T-helper 2 cell treated with Interferon-gamma antibody and Interleukin-4, amounts not matched to agents 100 ng/mL and 5 ng/mL, for 36 hours (primary cell): ENCODE results near the gene RNU7-1. TPM values are rescaled to one million over a fixed set of nuclear protein-coding genes. Genes with fewer than 3 reads are reported as not detected.

Experiments
- intact Hi-C: fragments of 100-400 bp; cut with micrococcal nuclease; formaldehyde crosslinking; loops from one replicate; pipeline ENCODE4 v1.15.1; 2023
- total RNA-seq: library from RNA; stranded (reverse); gene quantifications from 2 replicates; pipeline ENCODE4 v1.2.3, GENCODE V29; 2022

RNU7-1 gene
- total RNA-seq, 1 donor from 2014 or later = not detected

DNA sequence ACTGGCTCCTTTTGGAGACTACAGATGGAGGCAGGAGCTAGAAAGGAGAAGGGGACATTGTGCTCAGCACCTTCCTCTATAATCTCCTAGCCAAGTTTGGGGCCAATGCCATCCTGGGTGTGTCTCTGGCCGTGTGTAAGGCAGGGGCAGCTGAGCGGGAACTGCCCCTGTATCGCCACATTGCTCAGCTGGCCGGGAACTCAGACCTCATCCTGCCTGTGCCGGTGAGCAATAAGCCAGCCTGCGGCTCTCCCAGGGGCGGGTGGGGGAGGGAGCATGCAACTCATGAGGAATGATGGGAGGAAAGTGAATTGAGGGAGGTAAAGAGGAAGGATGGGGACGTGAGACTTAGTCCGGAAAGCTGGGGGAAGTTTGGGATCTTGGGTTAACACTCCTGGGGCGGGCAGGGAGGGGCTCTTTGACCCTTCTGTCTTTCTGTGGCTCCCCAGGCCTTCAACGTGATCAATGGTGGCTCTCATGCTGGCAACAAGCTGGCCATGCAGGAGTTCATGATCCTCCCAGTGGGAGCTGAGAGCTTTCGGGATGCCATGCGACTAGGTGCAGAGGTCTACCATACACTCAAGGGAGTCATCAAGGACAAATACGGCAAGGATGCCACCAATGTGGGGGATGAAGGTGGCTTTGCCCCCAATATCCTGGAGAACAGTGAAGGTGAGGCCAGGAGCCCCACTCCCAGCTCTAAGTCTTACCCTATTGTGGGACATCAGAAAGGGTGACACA lies 26.0 kb upstream of the RNU7-1 start:
- intact Hi-C loops = no loop called here

DNA sequence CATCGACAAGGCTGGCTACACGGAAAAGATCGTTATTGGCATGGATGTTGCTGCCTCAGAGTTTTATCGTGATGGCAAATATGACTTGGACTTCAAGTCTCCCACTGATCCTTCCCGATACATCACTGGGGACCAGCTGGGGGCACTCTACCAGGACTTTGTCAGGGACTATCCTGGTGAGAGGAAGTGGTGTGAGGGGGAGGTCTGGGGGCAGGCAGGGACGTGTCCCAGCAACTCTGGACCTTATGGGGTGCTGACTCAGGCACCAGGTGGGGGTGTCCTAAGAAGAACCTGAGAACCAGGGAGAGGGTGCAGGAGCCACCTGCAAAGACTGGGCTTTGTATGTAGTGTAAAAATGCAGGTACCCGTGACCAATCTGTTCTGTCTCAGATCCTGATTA lies 24.0 kb upstream of the RNU7-1 start:
- intact Hi-C loops = no loop called here

DNA sequence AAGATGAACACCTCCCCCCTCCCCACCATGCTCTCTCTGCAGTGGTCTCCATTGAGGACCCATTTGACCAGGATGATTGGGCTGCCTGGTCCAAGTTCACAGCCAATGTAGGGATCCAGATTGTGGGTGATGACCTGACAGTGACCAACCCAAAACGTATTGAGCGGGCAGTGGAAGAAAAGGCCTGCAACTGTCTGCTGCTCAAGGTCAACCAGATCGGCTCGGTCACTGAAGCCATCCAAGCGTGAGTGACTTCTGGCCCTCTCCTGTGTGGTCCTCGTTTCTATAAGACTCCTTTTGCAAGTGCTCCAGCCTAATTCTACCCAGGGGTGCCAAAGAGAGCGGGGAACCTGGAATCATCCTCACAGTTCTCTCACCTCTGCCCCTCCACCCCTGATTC lies 22.1 kb upstream of the RNU7-1 start:
- intact Hi-C loops = no loop called here

GRCh38 chr12:6921996-6922946 lies 21.3 kb upstream of the RNU7-1 start:
- intact Hi-C loops = no loop called here

DNA sequence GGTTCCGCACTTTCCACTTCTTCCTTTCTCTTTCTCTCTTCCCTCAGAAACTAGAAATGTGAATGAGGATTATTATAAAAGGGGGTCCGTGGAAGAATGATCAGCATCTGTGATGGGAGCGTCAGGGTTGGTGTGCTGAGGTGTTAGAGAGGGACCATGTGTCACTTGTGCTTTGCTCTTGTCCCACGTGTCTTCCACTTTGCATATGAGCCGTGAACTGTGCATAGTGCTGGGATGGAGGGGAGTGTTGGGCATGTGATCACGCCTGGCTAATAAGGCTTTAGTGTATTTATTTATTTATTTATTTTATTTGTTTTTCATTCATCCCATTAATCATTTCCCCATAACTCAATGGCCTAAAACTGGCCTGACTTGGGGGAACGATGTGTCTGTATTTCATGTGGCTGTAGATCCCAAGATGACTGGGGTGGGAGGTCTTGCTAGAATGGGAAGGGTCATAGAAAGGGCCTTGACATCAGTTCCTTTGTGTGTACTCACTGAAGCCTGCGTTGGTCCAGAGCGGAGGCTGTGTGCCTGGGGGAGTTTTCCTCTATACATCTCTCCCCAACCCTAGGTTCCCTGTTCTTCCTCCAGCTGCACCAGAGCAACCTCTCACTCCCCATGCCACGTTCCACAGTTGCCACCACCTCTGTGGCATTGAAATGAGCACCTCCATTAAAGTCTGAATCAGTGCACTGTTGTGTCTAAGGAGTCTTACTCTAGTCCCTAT lies 20.4 kb upstream of the RNU7-1 start:
- intact Hi-C loops = no loop called here

DNA sequence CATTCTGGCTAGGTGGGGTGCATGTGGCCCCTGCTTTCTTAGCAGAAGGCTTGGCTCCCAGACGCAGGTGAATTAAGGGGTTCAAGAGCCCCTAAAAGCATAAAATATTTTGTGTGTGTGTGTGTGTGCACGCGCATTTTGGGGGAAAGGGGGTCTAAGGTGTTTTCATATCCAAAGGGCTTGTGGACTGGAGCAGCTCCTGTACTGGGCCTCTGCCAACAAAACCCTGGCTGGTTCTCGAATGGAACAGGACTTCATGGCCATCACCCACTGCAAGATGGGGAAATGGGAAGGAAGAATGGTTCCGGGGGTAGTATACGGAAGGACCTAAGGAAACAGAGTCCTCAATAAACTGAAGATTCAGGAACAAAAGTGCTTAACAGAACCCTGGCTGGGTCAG lies 19.8 kb upstream of the RNU7-1 start:
- intact Hi-C loops = loop anchor here (1.0 kb wide), 5 partner anchors 14 to 189 kb away; partner anchors contain the start of genes C1R and C1RL

DNA sequence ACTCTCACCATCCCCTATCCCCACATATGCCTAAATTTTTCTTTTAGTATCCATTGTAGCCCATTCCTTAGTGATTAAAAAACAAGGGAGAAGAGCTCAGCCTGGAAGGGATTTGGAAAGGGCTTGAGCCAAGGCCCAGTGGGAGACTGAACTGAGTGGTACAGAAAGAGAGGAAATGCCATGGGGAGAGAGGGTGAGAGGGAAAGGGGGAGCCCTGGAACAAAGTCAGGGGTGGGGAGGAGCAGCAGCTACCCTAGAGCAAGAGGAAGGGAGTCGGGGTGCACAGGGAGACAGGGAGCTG lies 18.4 kb upstream of the RNU7-1 start:
- intact Hi-C loops = no loop called here

DNA sequence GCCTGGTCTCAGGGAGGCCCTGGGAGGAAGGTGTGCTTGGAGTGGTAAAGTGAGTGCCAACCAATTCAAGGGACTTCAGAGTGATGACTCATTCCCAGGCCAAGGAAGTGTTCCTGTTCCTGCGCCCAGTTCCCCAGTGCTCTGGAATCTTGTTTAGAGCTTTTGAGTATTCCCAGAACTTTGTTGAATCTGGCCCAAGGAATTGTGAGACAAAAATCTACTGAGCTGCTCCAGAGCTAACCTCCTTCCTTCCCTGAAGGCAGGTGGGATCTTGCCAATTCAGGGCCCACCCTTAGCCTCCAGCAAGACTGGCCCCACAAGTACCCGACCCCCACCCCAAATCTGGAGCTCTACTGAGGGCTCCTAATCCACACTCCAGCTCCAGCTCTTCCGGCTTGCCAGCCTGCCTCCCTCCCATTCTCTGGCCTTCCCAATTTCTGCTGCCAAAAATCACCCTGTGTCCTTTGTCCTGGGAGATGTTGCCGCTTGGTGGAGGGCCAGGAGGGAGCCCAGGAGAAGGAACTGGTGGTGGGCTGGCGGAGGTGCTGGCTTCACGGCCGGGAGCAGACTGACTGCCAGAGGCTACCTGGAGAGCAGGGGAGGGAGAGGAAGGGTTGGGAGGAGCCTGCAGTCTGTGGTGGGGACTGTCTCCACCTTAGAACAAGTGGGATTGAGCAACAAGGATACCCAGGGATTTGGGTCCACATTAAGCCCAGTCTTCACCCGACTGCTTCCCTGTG lies 17.9 kb upstream of the RNU7-1 start:
- intact Hi-C loops = no loop called here

DNA sequence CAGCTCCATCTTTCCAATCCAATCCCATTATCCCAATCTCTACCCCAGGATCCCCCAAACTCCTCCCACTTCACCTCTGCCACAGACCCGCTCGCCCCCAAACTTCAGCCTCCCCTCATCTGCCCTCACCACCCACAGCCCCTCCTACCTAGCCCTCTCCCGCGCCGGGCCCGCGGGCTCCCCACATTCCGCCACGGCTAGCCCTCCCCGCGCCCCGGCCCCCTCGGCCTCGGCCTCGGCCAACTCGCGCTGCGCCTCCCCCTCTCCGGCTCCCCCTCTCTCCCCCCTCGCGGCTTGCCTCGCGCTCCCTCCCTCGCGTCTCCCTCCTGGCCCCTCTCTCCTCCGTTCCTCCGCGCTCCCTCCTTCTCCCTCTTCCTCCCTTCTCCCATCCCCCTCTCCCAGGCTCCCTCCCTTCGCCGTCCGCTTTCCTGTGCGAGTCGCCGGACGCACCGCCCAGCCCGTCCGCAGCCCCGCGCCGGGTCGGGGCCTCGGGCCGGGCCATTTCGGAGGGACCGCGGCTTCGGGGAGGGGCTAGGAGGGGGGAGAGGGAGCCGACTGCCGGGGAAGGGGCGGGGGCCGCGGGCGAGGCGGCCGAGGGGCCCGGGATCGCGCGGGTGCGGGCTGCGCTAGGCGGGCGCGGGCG lies 16.1 kb upstream of the RNU7-1 start, which contains the start of gene ATN1:
Gene ATN1 (plus strand): TSS at position 581 of the 643 bp plus-strand sequence. CDS start 6,043 bp downstream, outside the sequence.
- intact Hi-C loops = no loop called here

- intact Hi-C loops = no loop called here
Measured at GRCh38 chr12:6928022-6928702, 15.5 kb upstream of the RNU7-1 start.

GRCh38 chr12:6928703-6929407 lies 14.8 kb upstream of the RNU7-1 start:
- intact Hi-C loops = no loop called here

DNA sequence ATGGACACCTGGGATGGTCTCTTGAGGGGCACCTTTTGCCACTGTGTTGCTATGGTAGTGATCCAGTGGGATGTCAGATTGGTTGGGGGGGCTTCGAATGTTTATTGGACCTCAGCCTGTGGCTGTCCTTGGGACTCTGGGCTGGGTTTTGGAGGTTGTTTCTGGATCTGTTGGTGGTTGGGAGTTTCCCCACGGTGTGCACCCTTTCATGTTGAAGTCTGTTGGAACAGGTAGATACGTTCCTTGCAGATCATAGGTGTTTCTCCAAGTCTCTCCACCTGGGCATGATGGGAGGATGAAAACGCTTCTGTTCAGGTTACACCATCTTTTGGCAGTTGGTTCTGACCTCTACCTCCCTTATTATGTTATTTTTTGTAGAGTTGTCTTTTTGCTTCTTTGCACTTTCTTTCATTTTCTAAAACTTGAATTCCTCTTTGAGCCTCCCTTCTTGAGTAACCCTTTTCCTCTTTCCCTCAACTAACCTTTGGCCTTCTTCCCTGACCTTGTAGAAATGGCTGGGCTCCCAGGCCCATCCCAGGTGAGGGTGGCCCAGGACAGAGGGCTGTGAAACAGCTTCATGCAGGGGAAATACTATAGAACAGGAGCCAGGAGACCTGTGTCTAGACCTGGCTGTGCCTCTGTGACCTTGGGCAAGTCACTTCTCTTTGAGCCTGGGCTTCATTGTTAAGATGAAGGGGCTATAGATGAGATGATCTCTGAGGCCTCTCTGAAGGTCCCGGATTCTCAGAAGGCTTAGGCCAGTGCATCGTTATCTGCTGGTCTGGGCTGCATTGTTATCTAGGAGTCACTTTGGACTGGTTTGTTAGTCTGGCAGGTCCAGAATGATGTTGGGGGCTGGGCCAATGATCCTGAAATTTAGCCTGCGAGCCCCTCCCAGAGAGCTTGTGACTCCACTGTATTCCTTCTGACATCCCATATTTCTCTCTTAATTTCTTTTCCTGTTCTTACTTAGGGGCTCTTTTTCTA lies 13.9 kb upstream of the RNU7-1 start:
- intact Hi-C loops = no loop called here

DNA sequence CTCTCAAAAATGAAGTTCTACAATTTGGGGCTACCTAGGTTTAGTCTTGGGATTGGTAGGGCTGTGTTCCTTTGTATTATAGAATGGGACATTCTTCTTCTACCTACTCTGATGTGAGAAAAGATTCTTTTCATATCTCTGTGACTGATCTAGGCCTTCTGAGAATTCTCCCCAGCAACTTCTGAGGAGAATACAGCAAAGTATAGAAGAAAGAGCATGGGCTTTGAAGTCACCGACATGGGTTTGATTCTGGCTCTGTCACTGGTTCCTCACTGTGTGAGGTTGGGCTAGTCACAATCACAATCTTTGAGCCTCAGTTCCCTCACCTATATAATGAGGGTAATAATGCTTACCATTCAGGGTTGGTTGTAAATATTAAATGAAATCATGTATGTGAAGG lies 10.8 kb upstream of the RNU7-1 start:
- intact Hi-C loops = no loop called here

DNA sequence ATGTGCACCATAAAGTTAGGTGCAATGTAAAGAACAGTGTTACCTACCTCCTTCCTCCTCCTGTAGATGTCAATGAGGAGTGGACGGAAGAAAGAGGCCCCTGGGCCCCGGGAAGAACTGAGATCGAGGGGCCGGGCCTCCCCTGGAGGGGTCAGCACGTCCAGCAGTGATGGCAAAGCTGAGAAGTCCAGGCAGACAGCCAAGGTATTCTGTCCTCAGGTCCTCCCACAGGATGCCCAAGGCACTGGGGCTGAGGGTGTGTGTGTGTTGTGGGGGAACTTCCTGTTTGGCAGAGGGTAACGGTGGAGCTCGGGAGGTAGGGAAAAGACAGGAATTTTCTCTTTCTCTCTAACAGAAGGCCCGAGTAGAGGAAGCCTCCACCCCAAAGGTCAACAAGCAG lies 9.5 kb upstream of the RNU7-1 start:
- intact Hi-C loops = no loop called here

GRCh38 chr12:6935371-6936193 lies 8.0 kb upstream of the RNU7-1 start:
- intact Hi-C loops = no loop called here

- intact Hi-C loops = no loop called here
Measured at GRCh38 chr12:6936194-6936635, 7.4 kb upstream of the RNU7-1 start.
